GM18511 (cell line): ENCODE data around the gene LRFN2.

Source experiments
- ATAC-seq: cut with Tn5 transposase; IDR thresholded peaks from one replicate; pipeline ENCODE4 v1.9.1; 2021; ENCODE audit warnings: mild to moderate bottlenecking, moderate library complexity; ENCODE audit not compliant: unreplicated experiment

LRFN2 gene

GRCh38 chr6:40386200-40386599 is 201.0 kb downstream of the LRFN2 start:
- ATAC-seq: no peak

GRCh38 chr6:40383348-40384115 is 203.6 kb downstream of the LRFN2 start:
- no peak for ATAC-seq

- no peak for ATAC-seq
Measured at GRCh38 chr6:40380271-40380670, 206.9 kb downstream of the LRFN2 start.

GRCh38 chr6:40379811-40380210 is 207.4 kb downstream of the LRFN2 start:
- no peak for ATAC-seq

GRCh38 chr6:40378725-40379074 is 208.5 kb downstream of the LRFN2 start:
- ATAC-seq: no peak

GRCh38 chr6:40378071-40378724 is 209.0 kb downstream of the LRFN2 start:
- ATAC-seq: no peak

GRCh38 chr6:40377173-40377806 is 209.9 kb downstream of the LRFN2 start:
- no peak for ATAC-seq

- ATAC-seq: no peak
Measured at GRCh38 chr6:40376113-40376650, 211.0 kb downstream of the LRFN2 start.

- ATAC-seq: no peak
Measured at GRCh38 chr6:40373267-40373666, 213.9 kb downstream of the LRFN2 start.

GRCh38 chr6:40371621-40372020 is 215.5 kb downstream of the LRFN2 start:
- no peak for ATAC-seq

GRCh38 chr6:40371095-40371494 is 216.1 kb downstream of the LRFN2 start:
- no peak for ATAC-seq

GRCh38 chr6:40369891-40370290 is 217.3 kb downstream of the LRFN2 start:
- ATAC-seq: no peak

- no peak for ATAC-seq
Measured at GRCh38 chr6:40369042-40369441, 218.1 kb downstream of the LRFN2 start.

- no peak for ATAC-seq
Measured at GRCh38 chr6:40362859-40363258, 224.3 kb downstream of the LRFN2 start.

GRCh38 chr6:40359808-40360207 is 227.4 kb downstream of the LRFN2 start:
- ATAC-seq: no peak

GRCh38 chr6:40358473-40359460 is 228.4 kb downstream of the LRFN2 start:
- ATAC-seq: no peak

- ATAC-seq: no peak
Measured at GRCh38 chr6:40356242-40356910, 230.8 kb downstream of the LRFN2 start.

- ATAC-seq: no peak
Measured at GRCh38 chr6:40355532-40355931, 231.6 kb downstream of the LRFN2 start.

- ATAC-seq: no peak
Measured at GRCh38 chr6:40355066-40355465, 232.1 kb downstream of the LRFN2 start.

GRCh38 chr6:40353967-40354452 is 233.2 kb downstream of the LRFN2 start:
- no peak for ATAC-seq
